A549 (cell line): ENCODE results near the gene PKDCC. TPM values are rescaled to one million over a fixed set of nuclear protein-coding genes. Genes with fewer than 3 reads are reported as not detected.
A peak's percentile ranks its signal among the peaks of the same experiment; 100 is the strongest.
"Not testable (repeated sequence)": the region's sequence is repeated elsewhere in the genome, so short reads cannot be mapped to it uniquely, and the experiment has no call there.

Source experiments
- ATAC-seq, 2 experiments: fragments of 200-7000 bp in 1 of 2; fragments of >200 bp in 1 of 2; cut with Nextera tagmentation in 1 of 2; cut with Tn5 transposase in 1 of 2; 3 replicates each; pipeline versions ENCODE4 v1.8.0 to v1.9.1; 2018 to 2020; ENCODE audit warnings: mild to moderate bottlenecking in 1 of 2, moderate library complexity in 1 of 2
- CTCF ChIA-PET: fragments of 300-600 bp; sonication (Branson Sonifier 250); formaldehyde crosslinking; extraction: SDS; loops from one replicate; lab custom pipeline; 2021; ENCODE audit warnings: antibody characterized with exemption, inconsistent platforms; lab: Yijun Ruan, JAX
- POLR2A ChIA-PET: fragments of 350-600 bp; formaldehyde crosslinking; extraction: SDS; loops from one replicate; lab custom pipeline; 2021; ENCODE audit warnings: antibody characterized with exemption, inconsistent platforms; lab: Yijun Ruan, JAX
- DNase-seq, 2 experiments: peaks; one replicate each; pipeline versions ENCODE4 v3.0.0 to v3.0.0-alpha.2; 2011 to 2016; ENCODE audit warnings: low read depth in 1 of 2, low spot score in 1 of 2
- FAIRE-seq: peaks from 2 replicates; lab custom pipeline; 2011; peaks lifted over from hg19 to GRCh38; lab: Jason Lieb, UNC
- H3K27ac ChIP-seq, 2 experiments: fragments of >200 bp; sonication (Bioruptor Twin); formaldehyde crosslinking; 3 replicates each; pipeline ENCODE4 v1.5.1; 2016 to 2017
- H3K4me1 ChIP-seq: fragments of >200 bp; sonication (Bioruptor Twin); formaldehyde crosslinking; 3 replicates; pipeline ENCODE4 v1.6.1; 2016
- H3K4me2 ChIP-seq: fragments of >200 bp; sonication (Bioruptor Twin); formaldehyde crosslinking; 3 replicates; pipeline ENCODE4 v1.6.1; 2016
- H3K4me3 ChIP-seq: fragments of >200 bp; sonication (Bioruptor Twin); formaldehyde crosslinking; 3 replicates; pipeline ENCODE4 v1.5.1; 2016
- H3K9me3 ChIP-seq: fragments of >200 bp; sonication (Bioruptor Twin); formaldehyde crosslinking; 3 replicates; pipeline ENCODE4 v1.6.1; 2016
- CBX2 ChIP-seq: fragments of 200-600 bp; sonication (generic); IDR thresholded peaks from 2 replicates; pipeline ENCODE4 v1.6.1; 2016; ENCODE audit warnings: low read depth, mild to moderate bottlenecking, borderline replicate concordance
- CBX8 ChIP-seq: fragments of 200-600 bp; sonication (generic); IDR thresholded peaks from 2 replicates; pipeline ENCODE4 v1.6.1; 2016
- CTCF ChIP-seq: fragments of >200 bp; sonication (Bioruptor Twin); formaldehyde crosslinking; IDR thresholded peaks from 3 replicates; pipeline ENCODE4 v1.5.1; 2016
- EP300 ChIP-seq, 2 experiments: fragments of >200 bp; sonication (Bioruptor Twin); formaldehyde crosslinking; IDR thresholded peaks; 2 replicates in 1 of 2; 3 replicates in 1 of 2; pipeline ENCODE4 v1.6.1; 2016 to 2017
- ESRRA ChIP-seq: fragments of 150-350 bp; IDR thresholded peaks from 2 replicates; pipeline ENCODE4 v1.6.1; 2014; ENCODE audit warnings: mild to moderate bottlenecking, low read length, borderline replicate concordance
- FOSB ChIP-seq: fragments of 250-450 bp; sonication (Bioruptor Pico); IDR thresholded peaks from 2 replicates; pipeline ENCODE4 v1.5.0; 2020; ENCODE audit warnings: mild to moderate bottlenecking, moderate library complexity
- HEYL ChIP-seq: fragments of 250-450 bp; sonication (Bioruptor Pico); IDR thresholded peaks from 2 replicates; pipeline ENCODE4 v1.8.0; 2021; ENCODE audit warnings: mild to moderate bottlenecking, moderate library complexity
- KDM5A ChIP-seq: fragments of 200-600 bp; sonication (generic); IDR thresholded peaks from 2 replicates; pipeline ENCODE4 v1.6.1; 2016; ENCODE audit warnings: antibody characterized with exemption, mild to moderate bottlenecking
- NFE2L2 ChIP-seq: fragments of 150-350 bp; conservative IDR thresholded peaks from 2 replicates; pipeline ENCODE4 v1.6.1; 2014; ENCODE audit warnings: low read length
- POLR2A ChIP-seq: IDR thresholded peaks from 2 replicates; pipeline ENCODE4 v1.6.1; 2012; ENCODE audit warnings: mild to moderate bottlenecking, low read length
- RCOR1 ChIP-seq: fragments of 150-350 bp; IDR thresholded peaks from 2 replicates; pipeline ENCODE4 v1.6.1; 2014; ENCODE audit warnings: antibody characterized with exemption, low read length, low read depth
- SMC3 ChIP-seq: fragments of >200 bp; sonication (Bioruptor Twin); formaldehyde crosslinking; IDR thresholded peaks from 3 replicates; pipeline ENCODE4 v1.6.1; 2018; ENCODE audit warnings: inconsistent platforms
- TFCP2L1 ChIP-seq: fragments of 250-450 bp; sonication (Bioruptor Pico); IDR thresholded peaks from 2 replicates; pipeline ENCODE4 v1.5.0; 2021; ENCODE audit warnings: mild to moderate bottlenecking
- USF2 ChIP-seq: fragments of 450-650 bp; IDR thresholded peaks from 2 replicates; pipeline ENCODE4 v1.6.1; 2014; ENCODE audit warnings: antibody characterized with exemption
- ZC3H11A ChIP-seq: fragments of 450-650 bp; IDR thresholded peaks from 2 replicates; pipeline ENCODE4 v1.6.1; 2014; ENCODE audit warnings: antibody characterized with exemption, mild to moderate bottlenecking
- ZSCAN20 ChIP-seq: fragments of 250-450 bp; sonication (Bioruptor Pico); IDR thresholded peaks from 2 replicates; pipeline ENCODE4 v1.8.0; 2022; ENCODE audit warnings: mild to moderate bottlenecking, moderate library complexity
- WGBS: methylation state at CpG from one replicate; pipeline ENCODE4 v1.1.6; 2017; ENCODE audit errors: missing lambda C conversion rate; 5-methylcytosine and 5-hydroxymethylcytosine counted together
- polyA plus RNA-seq, 4 experiments: library from polyadenylated mRNA; depleted of rRNA in 3 of 4; stranded (reverse); fragments of >200 nt; fragmentation: RNase III in 1 of 4; extraction: RNeasy Plus Mini Kit Qiagen cat#74134 plus additional on column Dnase treatment in 1 of 4; gene quantifications; 2 replicates in 3 of 4; 3 replicates in 1 of 4; pipeline ENCODE4 v1.2.3, GENCODE V29; 2011 to 2017
- TF ChIP-seq, protein P1 (sequence below): fragments of >200 bp; sonication (Bioruptor Twin); formaldehyde crosslinking; IDR thresholded peaks from 3 replicates; pipeline ENCODE4 v1.6.1; 2016

PKDCC gene
- polyA plus RNA-seq, 2 of the 4 experiments (the other 2 are of a cell fraction), result 30.0 to 64.5 TPM

DNA sequence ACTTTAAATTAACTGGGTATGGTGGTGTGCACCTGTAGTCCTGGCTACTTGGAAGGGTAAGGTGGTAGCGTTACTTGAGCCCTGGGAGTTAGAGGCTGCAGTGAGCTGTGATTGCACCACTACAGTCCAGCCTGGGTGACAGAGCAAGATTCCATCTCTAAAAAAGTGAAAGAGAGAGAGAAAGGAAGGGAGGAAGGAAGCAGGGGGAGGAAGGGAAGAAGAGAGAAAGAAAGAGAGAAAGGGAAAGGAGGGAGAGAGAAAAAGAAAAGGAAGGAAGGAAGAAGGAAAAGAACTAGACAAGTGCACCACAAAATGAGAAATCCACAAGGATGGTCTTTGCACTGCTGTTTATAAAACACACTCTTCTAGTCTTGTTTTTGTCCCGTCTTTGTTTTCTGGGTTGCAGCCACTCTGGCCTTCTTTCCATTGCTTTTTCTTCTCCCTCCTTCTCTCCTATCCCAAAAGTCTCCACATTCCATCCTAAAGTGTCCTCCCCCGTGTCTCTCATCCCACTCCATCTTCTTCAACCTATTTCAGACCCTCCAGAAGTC lies 32.0 kb downstream of the PKDCC start:
- no peak for FAIRE-seq
- ChIA-PET CTCF (interaction anchor here (1.0 to 16.8 kb wide), 5 partner anchors 6 to 210 kb away, joined by 3 to 761 read pairs (median 3); no protein-coding TSS in a partner anchor), POLR2A (no interaction called here)
- no peak for ATAC-seq
- 56% methylated on average over 3 of the region's 3 CpGs for WGBS
- TF ChIP-seq SMC3 (no peak), CBX8 (no peak), ESRRA (no peak), HEYL (CRISPR knock-in tag) (no peak)
- peak overlapping the region; percentile 8 to 37; a peak in 4 of 6 replicates for H3K27ac ChIP-seq
- H3K9me3 ChIP-seq, result no peaks in the 10 kb centered on the region
- peaks cover 14% of the 10 kb centered on the region for H3K4me1 ChIP-seq
- H3K4me2 ChIP-seq, result no peak overlapping the region
- no peak overlapping the region for H3K4me3 ChIP-seq
- no peak for DNase-seq

- H3K27ac ChIP-seq, H3K4me2 ChIP-seq, FAIRE-seq, DNase-seq, POLR2A ChIA-PET, H3K9me3 ChIP-seq, ATAC-seq, H3K4me3 ChIP-seq: not testable (repeated sequence)
- 87% methylated on average over 4 of the region's 4 CpGs for WGBS
- CTCF ChIA-PET, result interaction anchor here (1.6 to 16.8 kb wide), 3 partner anchors 20 to 232 kb away, joined by 3 to 761 read pairs (median 715); no protein-coding TSS in a partner anchor
- H3K4me1 ChIP-seq, result peaks cover 27% of the 10 kb centered on the region
Observed at GRCh38 chr2:42081151-42081550, 33.3 kb downstream of the PKDCC start.

GRCh38 chr2:42082016-42082415 lies 34.2 kb downstream of the PKDCC start:
- 85% methylated on average over 2 of the region's 2 CpGs for WGBS
- H3K4me2 ChIP-seq, result no peak overlapping the region
- no peak overlapping the region for H3K4me3 ChIP-seq
- DNase-seq (no peak), FAIRE-seq (no peak), ATAC-seq (no peak)
- H3K4me1 ChIP-seq, result peaks cover 34% of the 10 kb centered on the region
- POLR2A ChIA-PET, result interaction anchor here (0.7 kb wide), 1 partner anchor 728 kb away, joined by 3 read pairs; no protein-coding TSS in a partner anchor
- CTCF ChIA-PET, result interaction anchor here (2.2 to 16.8 kb wide), 6 partner anchors 9 to 247 kb away, joined by 7 to 761 read pairs (median 102); no protein-coding TSS in a partner anchor
- H3K27ac ChIP-seq, result peak overlapping the region in 1 of 2 experiments; percentile 4; a peak in 2 of 6 replicates
- TF ChIP-seq EP300 (IDR thresholded peaks at IDR 0.05) (no peak), ZC3H11A (no peak), CTCF (no peak), CBX2 (no peak), POLR2A (no peak), ZSCAN20 (no peak), NFE2L2 (no peak), FOSB (CRISPR knock-in tag) (no peak), RCOR1 (no peak), KDM5A (no peak), USF2 (no peak), TFCP2L1 (no peak)
- TF ChIP-seq, protein P1, sequence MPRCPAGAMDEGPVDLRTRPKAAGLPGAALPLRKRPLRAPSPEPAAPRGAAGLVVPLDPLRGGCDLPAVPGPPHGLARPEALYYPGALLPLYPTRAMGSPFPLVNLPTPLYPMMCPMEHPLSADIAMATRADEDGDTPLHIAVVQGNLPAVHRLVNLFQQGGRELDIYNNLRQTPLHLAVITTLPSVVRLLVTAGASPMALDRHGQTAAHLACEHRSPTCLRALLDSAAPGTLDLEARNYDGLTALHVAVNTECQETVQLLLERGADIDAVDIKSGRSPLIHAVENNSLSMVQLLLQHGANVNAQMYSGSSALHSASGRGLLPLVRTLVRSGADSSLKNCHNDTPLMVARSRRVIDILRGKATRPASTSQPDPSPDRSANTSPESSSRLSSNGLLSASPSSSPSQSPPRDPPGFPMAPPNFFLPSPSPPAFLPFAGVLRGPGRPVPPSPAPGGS, result no peak
- TF ChIP-seq, all 56 proteins: peak for 0
- no peaks in the 10 kb centered on the region for H3K9me3 ChIP-seq
